Activated T-helper 2 cell treated with anti-CD3 and anti-CD28 coated beads, Interferon-gamma antibody, Interleukin-2, Interleukin-4, amounts not matched to agents 10 μg/mL and 5 μg/mL and 100 μg/mL, durations not matched to agents 14 hours and 24 hours and 36 hours (primary cell): ENCODE results near the gene SYAP1. TPM values are rescaled to one million over a fixed set of nuclear protein-coding genes. Genes with fewer than 3 reads are reported as not detected.
A peak's percentile ranks its signal among the peaks of the same experiment; 100 is the strongest.

Source experiments
- DNase-seq: peaks from one replicate; pipeline ENCODE4 v3.0.0; 2021; ENCODE audit warnings: low spot score
- H3K27ac Mint-ChIP-seq: one replicate; pipeline ENCODE4 v1.8.0; 2021; ENCODE audit warnings: mixed read lengths
- H3K27me3 Mint-ChIP-seq: one replicate; pipeline ENCODE4 v1.8.0; 2021; ENCODE audit warnings: low read depth, mixed read lengths
- H3K36me3 Mint-ChIP-seq: one replicate; pipeline ENCODE4 v1.8.0; 2021; ENCODE audit warnings: low read depth, mixed read lengths
- H3K4me1 Mint-ChIP-seq: one replicate; pipeline ENCODE4 v1.8.0; 2021; ENCODE audit warnings: low read depth, mixed read lengths
- H3K4me3 Mint-ChIP-seq: one replicate; pipeline ENCODE4 v1.8.0; 2021; ENCODE audit warnings: low read depth, mild to moderate bottlenecking, moderate library complexity, mixed read lengths
- H3K9me3 Mint-ChIP-seq: one replicate; pipeline ENCODE4 v1.8.0; 2021; ENCODE audit warnings: mixed read lengths
- intact Hi-C: fragments of 100-400 bp; cut with micrococcal nuclease; formaldehyde crosslinking; loops from one replicate; pipeline ENCODE4 v1.15.1; 2023
- total RNA-seq: library from RNA; stranded (reverse); gene quantifications from 2 replicates; pipeline ENCODE4 v1.2.3, GENCODE V29; 2022

Gene SYAP1
- total RNA-seq, 1 donor from 2014 or later: 22.6 TPM

GRCh38 chrX:16786791-16787735, 67.7 kb downstream of the SYAP1 start:
- intact Hi-C loops: loop anchor here (1.0 to 2.0 kb wide), 3 partner anchors 35 to 83 kb away; partner anchors contain the start of genes RBBP7 and SYAP1

GRCh38 chrX:16788477-16788876, 69.1 kb downstream of the SYAP1 start:
- H3K9me3 Mint-ChIP-seq: no peaks in the 10 kb centered on the region
- no peaks in the 10 kb centered on the region for H3K27me3 Mint-ChIP-seq
- intact Hi-C loops: no loop called here
- H3K27ac Mint-ChIP-seq: no peak overlapping the region
- H3K4me3 Mint-ChIP-seq: peak overlapping the region; percentile 75
- H3K4me1 Mint-ChIP-seq: peaks cover 9% of the 10 kb centered on the region
- DNase-seq: no peak
- H3K36me3 Mint-ChIP-seq: peaks cover 14% of the 10 kb centered on the region

More at GRCh38 chrX:16786791-16787735, 67.7 kb downstream of the SYAP1 start:
- Mint-ChIP-seq H3K9me3 (no peaks in the 10 kb centered on the region), H3K27ac (peak overlapping the region; percentile 73), H3K27me3 (no peaks in the 10 kb centered on the region), H3K36me3 (peaks cover 10% of the 10 kb centered on the region), H3K4me1 (peaks cover 9% of the 10 kb centered on the region), H3K4me3 (peak overlapping the region; percentile 89)
- DNase-seq: peak; percentile 14

- intact Hi-C loops: no loop called here
- no peak overlapping the region for H3K4me3 Mint-ChIP-seq
- peaks cover 23% of the 10 kb centered on the region for H3K36me3 Mint-ChIP-seq
- H3K9me3 Mint-ChIP-seq: no peaks in the 10 kb centered on the region
- H3K27me3 Mint-ChIP-seq: no peaks in the 10 kb centered on the region
- H3K4me1 Mint-ChIP-seq: no peaks in the 10 kb centered on the region
- H3K27ac Mint-ChIP-seq: no peak overlapping the region
- DNase-seq: no peak
Observed at GRCh38 chrX:16796298-16796697, 76.9 kb downstream of the SYAP1 start.

- no peaks in the 10 kb centered on the region for H3K9me3 Mint-ChIP-seq
- no peaks in the 10 kb centered on the region for H3K27me3 Mint-ChIP-seq
- intact Hi-C loops: no loop called here
- peaks cover 21% of the 10 kb centered on the region for H3K36me3 Mint-ChIP-seq
- no peak overlapping the region for H3K27ac Mint-ChIP-seq
- H3K4me3 Mint-ChIP-seq: no peak overlapping the region
- H3K4me1 Mint-ChIP-seq: no peaks in the 10 kb centered on the region
- DNase-seq: no peak
Observed at GRCh38 chrX:16797358-16797757, 77.9 kb downstream of the SYAP1 start.

- H3K4me3 Mint-ChIP-seq: no peak overlapping the region
- DNase-seq: no peak
- intact Hi-C loops: no loop called here
- peaks cover 24% of the 10 kb centered on the region for H3K36me3 Mint-ChIP-seq
- no peaks in the 10 kb centered on the region for H3K9me3 Mint-ChIP-seq
- H3K27ac Mint-ChIP-seq: no peak overlapping the region
- no peaks in the 10 kb centered on the region for H3K4me1 Mint-ChIP-seq
- H3K27me3 Mint-ChIP-seq: no peaks in the 10 kb centered on the region
Observed at GRCh38 chrX:16797841-16798240, 78.4 kb downstream of the SYAP1 start.

- H3K36me3 Mint-ChIP-seq: peaks cover 16% of the 10 kb centered on the region
- H3K27ac Mint-ChIP-seq: no peak overlapping the region
- H3K27me3 Mint-ChIP-seq: no peaks in the 10 kb centered on the region
- DNase-seq: no peak
- H3K9me3 Mint-ChIP-seq: no peaks in the 10 kb centered on the region
- H3K4me3 Mint-ChIP-seq: no peak overlapping the region
- intact Hi-C loops: no loop called here
- peaks cover 9% of the 10 kb centered on the region for H3K4me1 Mint-ChIP-seq
Observed at GRCh38 chrX:16804923-16805464, 85.6 kb downstream of the SYAP1 start.

- Mint-ChIP-seq H3K4me3 (no peak overlapping the region), H3K4me1 (peaks cover 9% of the 10 kb centered on the region), H3K27me3 (no peaks in the 10 kb centered on the region), H3K27ac (no peak overlapping the region), H3K9me3 (no peaks in the 10 kb centered on the region), H3K36me3 (peaks cover 12% of the 10 kb centered on the region)
- DNase-seq: no peak
- intact Hi-C loops: no loop called here
Observed at GRCh38 chrX:16807548-16807947, 88.1 kb downstream of the SYAP1 start.

- Mint-ChIP-seq H3K27ac (peak overlapping the region; percentile 32), H3K4me3 (no peak overlapping the region), H3K36me3 (peaks cover 15% of the 10 kb centered on the region), H3K4me1 (peaks cover 9% of the 10 kb centered on the region), H3K27me3 (no peaks in the 10 kb centered on the region), H3K9me3 (no peaks in the 10 kb centered on the region)
- intact Hi-C loops: no loop called here
- DNase-seq: no peak
Observed at GRCh38 chrX:16807976-16808542, 88.6 kb downstream of the SYAP1 start.

- H3K4me1 Mint-ChIP-seq: peaks cover 10% of the 10 kb centered on the region
- no peak overlapping the region for H3K4me3 Mint-ChIP-seq
- peaks cover 18% of the 10 kb centered on the region for H3K36me3 Mint-ChIP-seq
- H3K27ac Mint-ChIP-seq: no peak overlapping the region
- no peaks in the 10 kb centered on the region for H3K9me3 Mint-ChIP-seq
- no peaks in the 10 kb centered on the region for H3K27me3 Mint-ChIP-seq
- DNase-seq: no peak
- intact Hi-C loops: no loop called here
Observed at GRCh38 chrX:16814597-16814996, 95.2 kb downstream of the SYAP1 start.

Other genes starting within 250 kb of the SYAP1 start
- gene S100G, start 69.5 kb upstream of the SYAP1 start, total RNA-seq: not detected in 2 replicates
- gene CTPS2, start 6.9 kb upstream of the SYAP1 start, total RNA-seq: 7.7 and 9.3 TPM in 2 replicates
- gene TXLNG, start 66.9 kb downstream of the SYAP1 start, total RNA-seq: 19.9 and 21.4 TPM in 2 replicates
- gene RBBP7, start 150.8 kb downstream of the SYAP1 start, total RNA-seq: 163 and 164 TPM in 2 replicates
- 0.02 TPM in 1 of 2 replicates, not detected in the other for gene REPS2, start 227.0 kb downstream of the SYAP1 start, total RNA-seq